Cardiac muscle cell (in vitro differentiated cells and primary cell): ENCODE results near the gene RAMP3. TPM values are rescaled to one million over a fixed set of nuclear protein-coding genes. Genes with fewer than 3 reads are reported as not detected.

ENCODE experiments used
- DNase-seq, 2 donors: peaks; one replicate each; pipeline versions ENCODE4 v3.0.0 to v3.0.0-alpha.2; 2010 to 2017; ENCODE audit warnings: low read depth in 1 of 2, low spot score in 1 of 2
- H3K27ac ChIP-seq: fragments of 200-600 bp; sonication (generic); 2 replicates; pipeline ENCODE4 v1.5.1; 2016
- H3K27me3 ChIP-seq: fragments of 200-600 bp; sonication (generic); 2 replicates; pipeline ENCODE4 v1.6.0; 2016; ENCODE audit warnings: control low read depth
- H3K36me3 ChIP-seq: fragments of 200-600 bp; sonication (generic); 2 replicates; pipeline ENCODE4 v1.5.1; 2016; ENCODE audit warnings: control low read depth
- H3K4me1 ChIP-seq: fragments of 200-600 bp; sonication (generic); 2 replicates; pipeline ENCODE4 v1.8.1; 2017; ENCODE audit warnings: low read depth, mild to moderate bottlenecking, mixed run types
- H3K4me3 ChIP-seq: fragments of 200-600 bp; sonication (generic); 2 replicates; pipeline ENCODE4 v1.5.1; 2016; ENCODE audit warnings: mild to moderate bottlenecking
- H3K9me3 ChIP-seq: fragments of 200-600 bp; sonication (generic); 2 replicates; pipeline ENCODE4 v1.5.1; 2017; ENCODE audit warnings: low read depth, mild to moderate bottlenecking, control low read depth
- CTCF ChIP-seq: IDR thresholded peaks from 2 replicates; pipeline ENCODE4 v1.5.1; 2012; ENCODE audit warnings: low read depth, mild to moderate bottlenecking, low read length
- polyA plus RNA-seq: library from polyadenylated mRNA; unstranded; fragments of >200 nt; fragmentation: Nextera tagmentation; extraction: Ambion mirVana; gene quantifications from 2 replicates; pipeline ENCODE4 v1.2.1, GENCODE V29; 2016
- total RNA-seq: library from RNA; depleted of rRNA; stranded (reverse); fragments of >200 nt; gene quantifications from 2 replicates; pipeline ENCODE4 v1.2.3, GENCODE V29; 2016

Gene RAMP3
- total and polyA plus RNA-seq, 2 experiments from 2014 or later, result not detected

- H3K9me3 ChIP-seq, result no peaks in the 10 kb centered on the region
- no peak for DNase-seq
- H3K36me3 ChIP-seq, result no peaks in the 10 kb centered on the region
- no peaks in the 10 kb centered on the region for H3K4me1 ChIP-seq
- no peak overlapping the region for H3K4me3 ChIP-seq
- TF ChIP-seq CTCF, result no peak
- H3K27me3 ChIP-seq, result peaks cover 39% of the 10 kb centered on the region
- H3K27ac ChIP-seq, result no peak overlapping the region
Observed at GRCh38 chr7:45114926-45115325, 42.7 kb upstream of the RAMP3 start.

GRCh38 chr7:45116048-45116447, 41.5 kb upstream of the RAMP3 start:
- TF ChIP-seq CTCF, result no peak

GRCh38 chr7:45117582-45117981, 40.0 kb upstream of the RAMP3 start:
- H3K4me1 ChIP-seq, result no peaks in the 10 kb centered on the region
- no peaks in the 10 kb centered on the region for H3K36me3 ChIP-seq
- peaks cover 39% of the 10 kb centered on the region for H3K27me3 ChIP-seq
- DNase-seq, result no peak
- H3K9me3 ChIP-seq, result no peaks in the 10 kb centered on the region
- TF ChIP-seq CTCF, result no peak
- no peak overlapping the region for H3K27ac ChIP-seq
- no peak overlapping the region for H3K4me3 ChIP-seq

More at GRCh38 chr7:45116048-45116447, 41.5 kb upstream of the RAMP3 start:
- DNase-seq, result no peak
- Histone ChIP-seq H3K36me3 (no peaks in the 10 kb centered on the region), H3K9me3 (no peaks in the 10 kb centered on the region), H3K27ac (no peak overlapping the region), H3K4me3 (no peak overlapping the region), H3K27me3 (peaks cover 39% of the 10 kb centered on the region), H3K4me1 (no peaks in the 10 kb centered on the region)

- Histone ChIP-seq H3K27ac (no peak overlapping the region), H3K4me1 (no peaks in the 10 kb centered on the region), H3K4me3 (no peak overlapping the region), H3K36me3 (no peaks in the 10 kb centered on the region), H3K9me3 (no peaks in the 10 kb centered on the region), H3K27me3 (peaks cover 39% of the 10 kb centered on the region)
- no peak for DNase-seq
- no peak for TF ChIP-seq CTCF
Observed at GRCh38 chr7:45118292-45118691, 39.3 kb upstream of the RAMP3 start.

GRCh38 chr7:45118889-45119331, 38.7 kb upstream of the RAMP3 start:
- TF ChIP-seq CTCF, result no peak
- no peaks in the 10 kb centered on the region for H3K36me3 ChIP-seq
- H3K4me1 ChIP-seq, result no peaks in the 10 kb centered on the region
- peaks cover 38% of the 10 kb centered on the region for H3K27me3 ChIP-seq
- DNase-seq, result no peak
- H3K27ac ChIP-seq, result no peak overlapping the region
- H3K9me3 ChIP-seq, result no peaks in the 10 kb centered on the region
- H3K4me3 ChIP-seq, result no peak overlapping the region

- DNase-seq, result no peak
- Histone ChIP-seq H3K36me3 (no peaks in the 10 kb centered on the region), H3K9me3 (no peaks in the 10 kb centered on the region), H3K4me3 (no peak overlapping the region), H3K27me3 (peaks cover 31% of the 10 kb centered on the region), H3K27ac (no peak overlapping the region), H3K4me1 (no peaks in the 10 kb centered on the region)
- no peak for TF ChIP-seq CTCF
Observed at GRCh38 chr7:45119550-45119949, 38.0 kb upstream of the RAMP3 start.
